PC-3 (cell line): Measurements from ENCODE around the gene ZMIZ2.

Experiments
- CTCF ChIP-seq: fragments of 300-600 bp; sonication (generic); conservative IDR thresholded peaks from 2 replicates; pipeline ENCODE4 v1.5.1; 2017; ENCODE audit warnings: antibody characterized with exemption, low read depth, mild to moderate bottlenecking, low read length
- EZH2 ChIP-seq: fragments of 300-600 bp; sonication (generic); IDR thresholded peaks from one replicate; pipeline ENCODE4 v1.6.1; 2017; ENCODE audit warnings: antibody characterized with exemption, mild to moderate bottlenecking, low read length; ENCODE audit not compliant: unreplicated experiment
- EZH2phosphoT487 ChIP-seq: fragments of 300-600 bp; sonication (generic); IDR thresholded peaks from 2 replicates; pipeline ENCODE4 v1.6.1; 2018; ENCODE audit warnings: mild to moderate bottlenecking, antibody characterized with exemption, low read length, borderline replicate concordance

DNA sequence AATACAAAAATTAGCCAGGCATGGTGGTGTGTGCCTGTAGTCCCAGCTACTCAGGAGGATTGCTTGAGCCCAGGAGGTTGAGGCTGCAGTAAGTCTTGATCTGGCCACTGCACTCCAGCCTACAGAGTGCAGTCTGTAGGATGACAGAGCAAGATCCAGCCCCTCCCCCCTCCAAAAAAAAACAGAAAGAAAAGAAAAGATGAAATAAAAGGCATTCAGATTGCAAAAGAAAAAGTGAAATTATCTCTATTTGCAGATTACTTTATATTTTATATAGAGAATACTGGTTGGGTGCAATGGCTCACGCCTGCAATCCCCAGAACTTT, 20.7 kb upstream of the ZMIZ2 start:
- no peak for TF ChIP-seq CTCF
- TF ChIP-seq EZH2: no peak
- no peak for TF ChIP-seq EZH2phosphoT487
